HEK293 (cell line): ENCODE data around the gene ADM.
A peak's percentile ranks its signal among the peaks of the same experiment; 100 is the strongest.

Source experiments
- CTCF ChIA-PET: fragments of 350-600 bp; formaldehyde crosslinking; extraction: SDS; loops from one replicate; lab custom pipeline; 2021; ENCODE audit warnings: antibody characterized with exemption; lab: Yijun Ruan, JAX
- POLR2A ChIA-PET: fragments of 300-600 bp; formaldehyde crosslinking; extraction: SDS; loops from one replicate; lab custom pipeline; 2020; ENCODE audit warnings: antibody characterized with exemption, inconsistent platforms; lab: Yijun Ruan, JAX
- H3K27ac ChIP-seq: fragments of 200-500 bp; sonication (Bioruptor generic); 2 replicates; pipeline ENCODE4 v1.5.1; 2014; ENCODE audit warnings: low read depth, low read length, control low read depth, inconsistent platforms; ENCODE audit errors: extremely low read depth
- H3K36me3 ChIP-seq, 2 experiments: fragments of 200-500 bp in 1 of 2; sonication (Bioruptor generic) in 1 of 2; 1 replicate in 1 of 2; 2 replicates in 1 of 2; pipeline ENCODE4 v1.5.1; 2014 to 2017; ENCODE audit warnings: inconsistent platforms in 2 of 2, low read length in 2 of 2; ENCODE audit not compliant: control insufficient read depth in 2 of 2, insufficient read depth in 1 of 2
- H3K4me1 ChIP-seq: fragments of 200-500 bp; sonication (Bioruptor generic); 2 replicates; pipeline ENCODE4 v1.5.1; 2014; ENCODE audit warnings: mild to moderate bottlenecking, low read length, inconsistent platforms; ENCODE audit not compliant: control insufficient read depth, insufficient read depth
- H3K4me3 ChIP-seq: 2 replicates; pipeline ENCODE4 v1.5.1; 2011; ENCODE audit warnings: low read depth, mild to moderate bottlenecking, control low read depth, low read length, moderate library complexity
- H3K9me3 ChIP-seq: fragments of 200-500 bp; sonication (Bioruptor generic); 2 replicates; pipeline ENCODE4 v1.5.1; 2014; ENCODE audit warnings: low read depth, low read length, inconsistent platforms; ENCODE audit not compliant: control insufficient read depth, insufficient read depth
- EGR2 ChIP-seq: fragments of 450-650 bp; formaldehyde crosslinking; IDR thresholded peaks from 2 replicates; pipeline ENCODE4 v1.5.1; 2016; ENCODE audit warnings: low read depth, missing biosample characterization, missing genetic modification characterization
- HOXC10 ChIP-seq: sonication (generic); formaldehyde crosslinking; IDR thresholded peaks from 2 replicates; pipeline ENCODE4 v1.8.1; 2023; ENCODE audit warnings: mild to moderate bottlenecking, missing genetic modification reagents
- KLF1 ChIP-seq: fragments of 450-650 bp; formaldehyde crosslinking; IDR thresholded peaks from 2 replicates; pipeline ENCODE4 v1.5.1; 2016; ENCODE audit warnings: missing biosample characterization, missing genetic modification characterization
- KLF17 ChIP-seq: fragments of 450-650 bp; formaldehyde crosslinking; IDR thresholded peaks from 2 replicates; pipeline ENCODE4 v1.5.1; 2016; ENCODE audit warnings: missing biosample characterization, missing genetic modification characterization
- KLF8 ChIP-seq: fragments of 450-650 bp; formaldehyde crosslinking; IDR thresholded peaks from 2 replicates; pipeline ENCODE4 v1.5.1; 2016; ENCODE audit warnings: missing biosample characterization, missing genetic modification characterization
- MEIS1 ChIP-seq: sonication (generic); formaldehyde crosslinking; IDR thresholded peaks from 2 replicates; pipeline ENCODE4 v1.8.1; 2022; ENCODE audit warnings: missing genetic modification reagents, mild to moderate bottlenecking, borderline replicate concordance
- OSR2 ChIP-seq: fragments of 450-650 bp; formaldehyde crosslinking; IDR thresholded peaks from 2 replicates; pipeline ENCODE4 v1.5.1; 2016; ENCODE audit warnings: missing biosample characterization, missing genetic modification characterization
- PRDM10 ChIP-seq: fragments of 450-650 bp; formaldehyde crosslinking; IDR thresholded peaks from 2 replicates; pipeline ENCODE4 v1.5.1; 2016; ENCODE audit warnings: missing biosample characterization, missing genetic modification characterization
- ZBTB17 ChIP-seq: fragments of 450-650 bp; formaldehyde crosslinking; IDR thresholded peaks from 2 replicates; pipeline ENCODE4 v1.5.1; 2016; ENCODE audit warnings: missing biosample characterization, missing genetic modification characterization
- ZBTB20 ChIP-seq: fragments of 450-650 bp; formaldehyde crosslinking; IDR thresholded peaks from 2 replicates; pipeline ENCODE4 v1.5.1; 2016; ENCODE audit warnings: missing biosample characterization, missing genetic modification characterization
- ZNF155 ChIP-seq: fragments of 450-650 bp; formaldehyde crosslinking; IDR thresholded peaks from 2 replicates; pipeline ENCODE4 v1.5.1; 2016; ENCODE audit warnings: missing biosample characterization, missing genetic modification characterization
- ZNF341 ChIP-seq: fragments of 450-650 bp; formaldehyde crosslinking; IDR thresholded peaks from 2 replicates; pipeline ENCODE4; 2016; ENCODE audit warnings: low read depth, missing biosample characterization, missing genetic modification characterization
- ZNF521 ChIP-seq: fragments of 450-650 bp; formaldehyde crosslinking; IDR thresholded peaks from 2 replicates; pipeline ENCODE4 v1.5.1; 2017; ENCODE audit warnings: missing biosample characterization, mild to moderate bottlenecking, missing genetic modification characterization
- ZNF664 ChIP-seq: fragments of 450-650 bp; formaldehyde crosslinking; IDR thresholded peaks from 2 replicates; pipeline ENCODE4 v1.5.1; 2016; ENCODE audit warnings: missing biosample characterization, missing genetic modification characterization
- ZNF701 ChIP-seq: fragments of 450-650 bp; formaldehyde crosslinking; IDR thresholded peaks from 2 replicates; pipeline ENCODE4 v1.5.1; 2016; ENCODE audit warnings: missing biosample characterization, missing genetic modification characterization
- ZSCAN5A ChIP-seq: fragments of 450-650 bp; formaldehyde crosslinking; IDR thresholded peaks from 2 replicates; pipeline ENCODE4 v1.5.1; 2016; ENCODE audit warnings: missing biosample characterization, missing genetic modification characterization
- ZXDB ChIP-seq: fragments of 450-650 bp; formaldehyde crosslinking; IDR thresholded peaks from 2 replicates; pipeline ENCODE4 v1.5.1; 2016; ENCODE audit warnings: missing biosample characterization, missing genetic modification characterization

ADM gene

GRCh38 chr11:10294290-10294953, 10.5 kb upstream of the ADM start (continued):
- TF ChIP-seq ZBTB17 (tag by site-specific recombination) (peak; percentile 45), KLF8 (tag by site-specific recombination) (peak; percentile 31; the same call in 1 of the 2 replicates), ZBTB20 (tag by site-specific recombination) (peak; percentile 77), KLF17 (tag by site-specific recombination) (peak; percentile 46; the same call in 1 of the 2 replicates), ZNF341 (tag by site-specific recombination) (peak; percentile 53), ZXDB (tag by site-specific recombination) (0 out of 2 replicates have a peak, but pooled peaks have one; percentile 30), EGR2 (tag by site-specific recombination) (0 out of 2 replicates have a peak, but pooled peaks have one; percentile 5)

GRCh38 chr11:10295064-10295901, 9.6 kb upstream of the ADM start:
- CTCF ChIA-PET, result interaction anchor here (0.6 to 1.3 kb wide), 3 partner anchors 12 to 29 kb away, joined by 3 to 5 read pairs (median 3); no protein-coding TSS in a partner anchor
- no peaks in the 10 kb centered on the region for H3K4me1 ChIP-seq
- TF ChIP-seq ZNF664 (tag by site-specific recombination) (peak; percentile 94), ZSCAN5A (tag by site-specific recombination) (no peak), MEIS1 (CRISPR knock-in tag) (no peak)
- TF ChIP-seq, all 188 proteins: peak for 1
- Histone ChIP-seq H3K4me3 (peak overlapping the region; percentile 75; the same call in 1 of the 2 replicates), H3K36me3 (peaks cover 0 to 4% of the 10 kb centered on the region in 2 experiments; a peak in 1 of 3 replicates), H3K27ac (peak overlapping the region; percentile 79; the same call in 1 of the 2 replicates), H3K9me3 (no peaks in the 10 kb centered on the region)
- POLR2A ChIA-PET, result interaction anchor here (0.7 to 3.1 kb wide), 2 partner anchors 10 to 694 kb away, joined by 3 to 35 read pairs; partner anchors contain the start of gene ADM

- TF ChIP-seq ZNF701 (tag by site-specific recombination) (no peak), ZNF521 (no peak), OSR2 (peak; percentile 53; the same call in 1 of the 2 replicates), HOXC10 (CRISPR knock-in tag) (no peak), ZNF155 (tag by site-specific recombination) (no peak), KLF1 (tag by site-specific recombination) (no peak), ZXDB (tag by site-specific recombination) (no peak), PRDM10 (tag by site-specific recombination) (peak; percentile 35; the same call in 1 of the 2 replicates)
- Histone ChIP-seq H3K27ac (no peak overlapping the region), H3K4me1 (no peaks in the 10 kb centered on the region), H3K9me3 (no peaks in the 10 kb centered on the region), H3K36me3 (no peaks in the 10 kb centered on the region), H3K4me3 (no peak overlapping the region)
- ChIA-PET POLR2A (interaction anchor here (2.5 kb wide), 1 partner anchor 9 kb away, joined by 12 read pairs; no protein-coding TSS in a partner anchor), CTCF (interaction anchor here (1.0 kb wide), 3 partner anchors 9 to 90 kb away, joined by 3 to 5 read pairs (median 4); no protein-coding TSS in a partner anchor)
Measured at GRCh38 chr11:10298342-10298741, 6.5 kb upstream of the ADM start.
